MM.1S (cell line): ENCODE measurements around the gene MMP24OS.
"Not testable (repeated sequence)": the region's sequence is repeated elsewhere in the genome, so short reads cannot be mapped to it uniquely, and the experiment has no call there.

Experiments used
- CTCF ChIP-seq: fragments of 300-600 bp; sonication (generic); IDR thresholded peaks from 2 replicates; pipeline ENCODE4 v1.5.1; 2016; ENCODE audit warnings: antibody characterized with exemption, low read length, mixed read lengths
- EZH2 ChIP-seq: fragments of 300-600 bp; sonication (generic); optimal IDR thresholded peaks from 2 replicates; pipeline ENCODE3; 2017; ENCODE audit warnings: low read depth, mild to moderate bottlenecking, antibody characterized with exemption, low read length, mixed read lengths

- TF ChIP-seq CTCF, EZH2: not testable (repeated sequence)
Observed at GRCh38 chr20:35262321-35262720, 15.6 kb downstream of the MMP24OS start.
